Measurements from ENCODE around the gene POLR2I. TPM values are rescaled to one million over a fixed set of nuclear protein-coding genes. Genes with fewer than 3 reads are reported as not detected.

The POLR2I gene
- total and polyA plus RNA-seq, 2 donors (not counting 3 experiments of a cell fraction or from before 2014, with no cell fraction given) = 53.0 to 64.8 TPM

DNA sequence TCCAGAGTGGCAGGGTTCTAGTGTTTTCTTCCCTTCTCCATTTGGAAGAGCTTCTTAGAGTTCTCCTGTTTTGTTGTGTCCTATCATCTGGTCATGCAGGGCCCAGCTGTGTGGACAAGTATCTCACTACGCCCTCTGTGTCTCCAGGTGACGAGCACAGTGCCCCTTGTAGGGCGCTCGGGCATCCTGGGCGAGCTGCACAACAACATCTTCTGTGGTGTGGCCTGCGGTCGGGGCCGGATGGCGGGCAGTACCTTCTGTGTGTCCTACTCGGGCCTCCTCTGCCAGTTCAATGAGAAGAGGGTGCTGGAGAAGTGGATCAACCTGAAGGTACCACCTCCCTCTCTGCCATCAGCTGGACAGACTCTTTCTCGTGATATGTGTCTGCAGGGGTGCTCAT, 47.0 kb downstream of the POLR2I start:
- no peak for DNase-seq (ENCODE audit: low read depth, low spot score)
- CTCF ChIA-PET = interaction anchor here (1.2 kb wide), 1 partner anchor 102 kb away, joined by 4 read pairs; no protein-coding TSS in a partner anchor
- TF ChIP-seq GATA2 (IDR thresholded peaks at IDR 0.05; ENCODE audit: insufficient read depth, insufficient read length, low read depth, low read length) (no peak), EZH2 (IDR thresholded peaks at IDR 0.05; ENCODE audit: borderline replicate concordance, low read depth, low read length, severe bottlenecking) (no peak), FOS (IDR thresholded peaks at IDR 0.05; ENCODE audit: borderline replicate concordance, insufficient read depth, low read length) (no peak)
- Histone ChIP-seq H3K79me2 (ENCODE audit: control insufficient read depth, insufficient read depth, low read length) (no peaks in the 10 kb centered on the region), H3K9me3 (replicated peaks; ENCODE audit: control insufficient read depth, insufficient read depth, low read length) (no peaks in the 10 kb centered on the region), H3K27me3 (ENCODE audit: control insufficient read depth in 2 of 2, insufficient read depth in 2 of 2, low read length in 2 of 2) (no peaks in the 10 kb centered on the region), H3K4me2 (ENCODE audit: insufficient read depth, low read length) (no peak overlapping the region), H3K27ac (ENCODE audit: insufficient read depth, low read depth, low read length) (no peak overlapping the region), H3K9ac (replicated peaks; ENCODE audit: extremely low read depth, insufficient read depth, low read length) (no peak overlapping the region), H3K4me1 (ENCODE audit: control insufficient read depth, extremely low read depth, insufficient read depth, low read length) (peaks cover 9% of the 10 kb centered on the region), H3K9me1 (replicated peaks; ENCODE audit: control insufficient read depth, extremely low read depth, insufficient read depth, low read length) (no peaks in the 10 kb centered on the region), H3K4me3 (replicated peaks in 1 of 3; ENCODE audit: insufficient read depth in 1 of 3, low read depth in 1 of 3, low read length in 3 of 3) (no peak overlapping the region), H3K36me3 (ENCODE audit: control insufficient read depth in 2 of 2, extremely low read depth in 1 of 2, insufficient read depth in 2 of 2, low read length in 2 of 2) (no peaks in the 10 kb centered on the region), H2AFZ (ENCODE audit: low read depth, low read length) (no peak overlapping the region), H4K20me1 (replicated peaks; ENCODE audit: control insufficient read depth, extremely low read depth, insufficient read depth, low read length) (no peaks in the 10 kb centered on the region)
- dilution Hi-C loops (cut with MboI; ENCODE audit: extremely low pct_ligation_motif_present, low sequenced_read_pairs) = no loop called here
- BruUV-seq (replicated peaks) = no TSS peak
- intact Hi-C loops (cut with micrococcal nuclease) = no loop called here
- FAIRE-seq = no peak
- POLR2A ChIA-PET = no interaction called here

- no peaks in the 10 kb centered on the region for H3K4me1 ChIP-seq (ENCODE audit: control insufficient read depth, extremely low read depth, insufficient read depth, low read length)
- no peak overlapping the region for H3K27ac ChIP-seq (ENCODE audit: insufficient read depth, low read depth, low read length)
- no peak overlapping the region for H2AFZ ChIP-seq (ENCODE audit: low read depth, low read length)
- no peak overlapping the region for H3K9ac ChIP-seq (replicated peaks; ENCODE audit: extremely low read depth, insufficient read depth, low read length)
- DNase-seq (ENCODE audit: low read depth, low spot score) = no peak
- no peaks in the 10 kb centered on the region for H3K36me3 ChIP-seq (ENCODE audit: control insufficient read depth in 2 of 2, extremely low read depth in 1 of 2, insufficient read depth in 2 of 2, low read length in 2 of 2)
- no peak overlapping the region for H3K4me2 ChIP-seq (ENCODE audit: insufficient read depth, low read length)
- dilution Hi-C loops (cut with MboI; ENCODE audit: extremely low pct_ligation_motif_present, low sequenced_read_pairs) (no loop called here), intact Hi-C loops (cut with micrococcal nuclease) (loop anchor here (5.0 kb wide), 1 partner anchor 852 kb away; the partner anchor contains the start of genes ZNF568 and ZNF829)
- H3K9me1 ChIP-seq (replicated peaks; ENCODE audit: control insufficient read depth, extremely low read depth, insufficient read depth, low read length) = no peaks in the 10 kb centered on the region
- TF ChIP-seq JUN (IDR thresholded peaks at IDR 0.05; ENCODE audit: borderline replicate concordance, insufficient read depth, insufficient read length, low read depth) (no peak), POLR2AphosphoS5 (IDR thresholded peaks at IDR 0.05; ENCODE audit: insufficient read depth, low read depth, low read length) (no peak), MYC (IDR thresholded peaks at IDR 0.05; ENCODE audit: low read depth, low read length) (no peak), GATA2 (IDR thresholded peaks at IDR 0.05; ENCODE audit: insufficient read depth, insufficient read length, low read depth, low read length) (no peak), FOS (IDR thresholded peaks at IDR 0.05; ENCODE audit: borderline replicate concordance, insufficient read depth, low read length) (no peak), EZH2 (IDR thresholded peaks at IDR 0.05; ENCODE audit: borderline replicate concordance, low read depth, low read length, severe bottlenecking) (no peak), POLR2A (IDR thresholded peaks at IDR 0.05; ENCODE audit: low read depth, low read length) (no peak), MAX (IDR thresholded peaks at IDR 0.05; ENCODE audit: insufficient read depth, insufficient read length) (no peak), CTCF (IDR thresholded peaks at IDR 0.05; ENCODE audit: extremely low read depth in 1 of 2, insufficient read depth in 1 of 2, low read depth in 1 of 2, low read length in 2 of 2) (no peak)
- H3K4me3 ChIP-seq (replicated peaks in 1 of 3; ENCODE audit: insufficient read depth in 1 of 3, low read depth in 1 of 3, low read length in 3 of 3) = no peak overlapping the region
- no peaks in the 10 kb centered on the region for H3K27me3 ChIP-seq (ENCODE audit: control insufficient read depth in 2 of 2, insufficient read depth in 2 of 2, low read length in 2 of 2)
- no peak for FAIRE-seq
- H4K20me1 ChIP-seq (replicated peaks; ENCODE audit: control insufficient read depth, extremely low read depth, insufficient read depth, low read length) = no peaks in the 10 kb centered on the region
- H3K9me3 ChIP-seq (replicated peaks; ENCODE audit: control insufficient read depth, insufficient read depth, low read length) = no peaks in the 10 kb centered on the region
- CTCF ChIA-PET = no interaction called here
- no peaks in the 10 kb centered on the region for H3K79me2 ChIP-seq (ENCODE audit: control insufficient read depth, insufficient read depth, low read length)
- POLR2A ChIA-PET = no interaction called here
- no TSS peak for BruUV-seq (replicated peaks)
These were observed 49.8 kb downstream of the POLR2I start for GRCh38 chr19:36064826-36065225.
